SK-N-SH treated with all-trans-retinoic acid at 6 μM for 48 hours (cell line): ENCODE measurements around the gene ZNF529.

ENCODE experiments used
- BACH2 ChIP-seq: fragments of 250-450 bp; sonication (Bioruptor Pico); IDR thresholded peaks from 2 replicates; pipeline ENCODE4 v1.9.0; 2021; ENCODE audit warnings: mild to moderate bottlenecking, borderline replicate concordance
- CREB5 ChIP-seq: fragments of 250-450 bp; sonication (Bioruptor Pico); IDR thresholded peaks from 2 replicates; pipeline ENCODE4 v1.5.1; 2020; ENCODE audit warnings: low read depth, mild to moderate bottlenecking, moderate library complexity
- CSDC2 ChIP-seq: fragments of 250-450 bp; sonication (Bioruptor Pico); IDR thresholded peaks from 2 replicates; pipeline ENCODE4 v1.5.0; 2020; ENCODE audit warnings: mild to moderate bottlenecking, moderate library complexity
- ESRRG ChIP-seq: fragments of 250-450 bp; sonication (Bioruptor Pico); IDR thresholded peaks from 2 replicates; pipeline ENCODE4 v1.6.1; 2021; ENCODE audit warnings: mild to moderate bottlenecking
- OSR1 ChIP-seq: fragments of 250-450 bp; sonication (Bioruptor Pico); IDR thresholded peaks from 2 replicates; pipeline ENCODE4 v1.8.0; 2022; ENCODE audit warnings: moderate library complexity, mild to moderate bottlenecking, inconsistent platforms
- PATZ1 ChIP-seq: fragments of 250-450 bp; sonication (Bioruptor Pico); IDR thresholded peaks from 2 replicates; pipeline ENCODE4 v1.8.0; 2020; ENCODE audit warnings: mild to moderate bottlenecking, moderate library complexity, borderline replicate concordance
- PPARA ChIP-seq: fragments of 250-450 bp; sonication (Bioruptor Pico); IDR thresholded peaks from 2 replicates; pipeline ENCODE4 v1.5.0; 2020; ENCODE audit warnings: mild to moderate bottlenecking, borderline replicate concordance
- RARB ChIP-seq: fragments of 250-450 bp; sonication (Bioruptor Pico); IDR thresholded peaks from 2 replicates; pipeline ENCODE4 v1.8.0; 2021; ENCODE audit warnings: mild to moderate bottlenecking, moderate library complexity
- TCF4 ChIP-seq: fragments of 250-450 bp; sonication (Bioruptor Pico); IDR thresholded peaks from 2 replicates; pipeline ENCODE4 v1.8.0; 2021; ENCODE audit warnings: mild to moderate bottlenecking, moderate library complexity, borderline replicate concordance
- ZFP3 ChIP-seq: fragments of 250-450 bp; sonication (Bioruptor Pico); IDR thresholded peaks from 2 replicates; pipeline ENCODE4 v1.5.0; 2020; ENCODE audit warnings: mild to moderate bottlenecking, moderate library complexity
- ZNF70 ChIP-seq: fragments of 450-650 bp; formaldehyde crosslinking; IDR thresholded peaks from 2 replicates; pipeline ENCODE4 v1.5.0; 2020; ENCODE audit warnings: mild to moderate bottlenecking, moderate library complexity

- TF ChIP-seq PATZ1 (no peak), ZFP3 (no peak), BACH2 (CRISPR knock-in tag) (no peak), ZNF70 (CRISPR knock-in tag) (no peak), ESRRG (CRISPR knock-in tag) (no peak), CREB5 (no peak), RARB (CRISPR knock-in tag) (no peak), PPARA (no peak), CSDC2 (CRISPR knock-in tag) (no peak), OSR1 (CRISPR knock-in tag) (no peak), TCF4 (no peak)
These were observed 71.1 kb downstream of the ZNF529 start for GRCh38 chr19:36501973-36502372.
